HCT116 (cell line): Measurements from ENCODE around the gene FPR3.

ENCODE experiments used
- CTCF ChIP-seq, 3 experiments: fragments of 200-600 bp in 1 of 3; sonication (generic) in 1 of 3; IDR thresholded peaks in 2 of 3; conservative IDR thresholded peaks in 1 of 3; 2 replicates each; pipeline ENCODE4 v1.5.1; 2012 to 2017; ENCODE audit warnings: low read depth in 2 of 3, low read length in 2 of 3, antibody characterized with exemption in 1 of 3, borderline replicate concordance in 1 of 3, control low read depth in 1 of 3, mild to moderate bottlenecking in 1 of 3, mixed read lengths in 1 of 3, mixed run types in 1 of 3, moderate library complexity in 1 of 3; ENCODE audit not compliant: insufficient read depth in 1 of 3
- EZH2 ChIP-seq: fragments of 200-600 bp; sonication (generic); IDR thresholded peaks from 2 replicates; pipeline ENCODE4 v1.6.1; 2017; ENCODE audit warnings: antibody characterized with exemption, mixed run types
- MAX ChIP-seq: IDR thresholded peaks from 2 replicates; pipeline ENCODE4 v1.6.1; 2012
- POLR2A ChIP-seq: IDR thresholded peaks from 2 replicates; pipeline ENCODE4 v1.7.0; 2011; ENCODE audit warnings: borderline replicate concordance; ENCODE audit not compliant: insufficient read depth, insufficient read length; ENCODE audit errors: extremely low read depth
- RAD21 ChIP-seq: IDR thresholded peaks from 2 replicates; pipeline ENCODE4 v1.6.1; 2012; ENCODE audit warnings: low read depth, mild to moderate bottlenecking
- SP1 ChIP-seq: IDR thresholded peaks from 2 replicates; pipeline ENCODE4 v1.6.1; 2012; ENCODE audit warnings: low read depth
- TCF7L2 ChIP-seq: IDR thresholded peaks from 2 replicates; pipeline ENCODE4 v1.7.0; 2011; ENCODE audit warnings: borderline replicate concordance, inconsistent platforms; ENCODE audit not compliant: insufficient read depth, insufficient read length; ENCODE audit errors: extremely low read depth
- ZFX ChIP-seq: fragments of 450-650 bp; IDR thresholded peaks from 2 replicates; pipeline ENCODE4 v1.6.1; 2017

GRCh38 chr19:51783372-51783771 is 11.6 kb upstream of the FPR3 start:
- TF ChIP-seq ZFX, result no peak
- TF ChIP-seq POLR2A, result no peak
- peak; percentile 29 to 54 (median 49); a peak in 4 of 6 replicates for TF ChIP-seq CTCF (IDR thresholded peaks at IDR 0.05 in 2 of 3, conservative IDR thresholded peaks at IDR 0.05 in 1 of 3; ENCODE audit: borderline replicate concordance in 1 of 3, insufficient read depth in 1 of 3, low read depth in 2 of 3, low read length in 2 of 3)
- no peak for TF ChIP-seq SP1
- TF ChIP-seq EZH2, result no peak
- peak; percentile 66 for TF ChIP-seq RAD21
- TF ChIP-seq TCF7L2, result no peak
- TF ChIP-seq MAX, result no peak
